Stimulated activated CD8-positive, alpha-beta memory T cell treated with anti-CD3 and anti-CD28 coated beads, Interleukin-15, amount 100 ng/mL, for 24 hours (primary cell): ENCODE data around the gene FLYWCH1.

ENCODE experiments used
- DNase-seq: peaks from one replicate; pipeline ENCODE4 v3.0.0-alpha.2; 2020; ENCODE audit warnings: low read depth

FLYWCH1 gene

DNA sequence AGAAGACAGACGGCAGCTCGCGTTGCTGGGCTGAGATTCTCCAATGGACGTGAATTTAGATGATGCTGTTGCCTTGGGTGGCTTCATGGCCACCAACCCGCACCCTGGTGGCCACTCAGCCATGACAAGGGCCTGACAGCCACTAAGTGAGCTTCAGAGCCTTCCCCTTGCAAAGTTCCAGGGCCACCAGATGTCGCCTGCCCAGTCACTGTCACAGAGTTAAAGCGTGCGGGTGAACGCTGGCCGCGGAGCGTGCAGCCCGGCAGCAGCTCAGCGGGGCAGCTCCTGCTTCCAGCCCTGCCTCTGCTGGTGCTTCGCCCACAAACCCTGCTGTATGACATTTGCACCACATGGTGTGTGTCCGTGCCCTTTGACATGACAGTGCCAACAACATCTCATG lies 39.0 kb downstream of the FLYWCH1 start:
- no peak for DNase-seq

DNA sequence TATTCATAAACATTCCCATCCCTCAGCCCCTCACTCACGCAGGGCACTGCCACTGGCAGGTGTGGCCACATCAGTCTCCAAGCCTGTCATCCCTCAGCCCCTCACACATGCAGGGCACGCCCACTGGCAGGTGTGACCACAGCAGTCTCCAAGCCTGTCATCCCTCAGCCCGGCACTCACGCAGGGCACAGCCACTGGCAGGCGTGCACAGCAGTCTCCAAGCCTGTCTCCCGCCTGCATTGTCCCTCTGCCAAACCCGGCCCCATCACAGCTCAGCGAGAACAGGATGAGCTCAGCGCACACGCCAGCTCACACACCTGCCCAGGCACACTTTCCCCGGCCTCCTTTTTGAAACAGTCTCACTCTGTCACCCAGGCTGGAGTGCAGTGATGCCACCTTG lies 40.9 kb downstream of the FLYWCH1 start:
- no peak for DNase-seq

DNA sequence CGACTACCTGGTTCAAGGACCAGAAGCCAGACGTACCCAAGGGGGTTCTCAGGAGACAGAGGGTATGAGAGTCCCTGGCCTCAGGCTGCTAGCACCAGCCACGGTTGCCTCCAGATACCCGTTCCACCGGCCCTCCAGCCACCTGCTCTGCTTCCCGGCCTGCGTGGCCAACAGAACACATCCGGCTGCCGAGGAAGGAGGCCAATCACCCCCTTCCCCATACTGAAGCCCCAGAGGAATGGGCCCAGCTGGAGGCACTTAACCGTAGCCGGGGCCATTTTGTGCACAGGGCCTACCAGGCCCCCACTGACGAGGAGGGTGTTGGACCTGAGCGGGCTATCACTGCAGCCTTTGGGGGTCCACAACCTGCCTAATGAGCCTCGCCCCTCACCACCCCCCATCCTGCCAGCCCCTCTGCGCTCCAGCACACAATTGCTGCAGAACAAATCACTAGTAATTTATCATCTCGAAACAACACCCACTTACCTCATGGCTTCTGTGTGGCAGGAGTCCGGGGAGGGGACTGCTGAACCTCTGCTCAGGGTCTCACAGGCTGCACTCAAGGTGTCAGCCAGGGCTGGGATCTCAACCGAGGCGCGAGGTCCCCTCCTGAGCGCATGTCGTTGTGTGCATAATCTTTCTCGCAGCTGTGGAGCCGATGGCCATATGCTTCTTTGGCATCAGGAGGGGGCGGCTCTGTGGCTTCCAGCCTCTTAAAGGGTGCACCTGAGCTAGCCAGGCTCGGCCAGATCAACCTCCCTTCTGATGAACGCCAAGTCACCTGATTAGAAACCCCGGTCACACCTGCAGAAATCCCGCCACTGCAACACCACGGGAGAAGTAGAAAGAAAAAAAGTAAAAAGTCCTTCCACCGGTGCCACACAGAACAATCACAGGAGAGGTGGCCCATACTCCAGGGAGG lies 42.2 kb downstream of the FLYWCH1 start:
- DNase-seq = no peak

DNA sequence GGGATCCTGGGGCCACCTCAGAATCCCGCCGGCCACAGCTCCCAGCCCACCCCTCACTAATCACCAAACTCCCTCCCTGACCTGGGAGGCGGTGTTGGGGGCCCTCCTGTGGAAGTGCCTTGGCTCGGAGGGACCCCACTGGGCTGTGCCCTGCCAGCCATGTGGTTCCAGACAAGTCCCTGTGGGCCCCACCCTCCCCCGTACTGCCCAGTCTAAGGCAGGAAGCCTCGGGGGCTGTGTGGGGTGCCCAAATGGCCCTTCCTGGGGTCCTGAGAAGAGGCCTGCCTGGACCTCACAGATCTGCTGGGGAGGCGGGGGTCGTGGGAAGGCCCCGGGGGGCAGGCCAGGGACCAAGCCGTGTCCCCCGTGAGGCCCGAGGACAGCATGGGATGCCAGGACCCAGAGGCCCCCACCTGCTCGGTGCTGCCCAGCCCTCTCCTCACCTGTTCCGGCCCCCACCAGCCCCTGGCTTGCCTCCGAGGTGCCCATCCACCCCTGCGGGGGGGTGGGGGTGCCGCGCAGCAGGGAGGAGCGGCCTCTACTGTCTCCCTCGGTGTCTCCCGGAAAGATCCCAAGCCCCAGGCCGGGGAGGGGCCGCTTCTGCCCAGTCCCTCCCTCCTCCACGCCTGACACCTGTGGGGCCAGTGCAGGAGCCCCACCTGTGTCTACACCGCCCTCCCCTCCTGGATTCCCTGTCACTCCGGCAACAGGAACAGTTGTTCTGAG lies 43.1 kb downstream of the FLYWCH1 start:
- DNase-seq = no peak

DNA sequence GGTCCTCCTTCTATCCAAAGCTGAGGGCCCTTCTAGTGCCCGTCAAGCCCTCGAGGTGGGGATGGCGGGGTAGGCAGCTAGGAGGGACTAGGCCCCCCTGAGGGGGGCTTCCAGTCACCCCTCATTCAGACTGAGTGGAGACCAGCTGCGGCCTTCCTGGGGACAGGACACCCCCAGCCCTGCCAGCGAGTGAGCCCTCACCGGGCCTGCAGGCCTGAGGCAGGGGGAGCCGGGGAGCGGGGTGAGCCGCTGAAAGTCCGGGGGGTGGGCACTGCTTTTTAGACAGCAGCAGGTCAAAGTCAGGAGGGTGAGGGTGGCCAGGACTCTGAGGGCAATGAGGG lies 43.7 kb downstream of the FLYWCH1 start:
- no peak for DNase-seq

DNA sequence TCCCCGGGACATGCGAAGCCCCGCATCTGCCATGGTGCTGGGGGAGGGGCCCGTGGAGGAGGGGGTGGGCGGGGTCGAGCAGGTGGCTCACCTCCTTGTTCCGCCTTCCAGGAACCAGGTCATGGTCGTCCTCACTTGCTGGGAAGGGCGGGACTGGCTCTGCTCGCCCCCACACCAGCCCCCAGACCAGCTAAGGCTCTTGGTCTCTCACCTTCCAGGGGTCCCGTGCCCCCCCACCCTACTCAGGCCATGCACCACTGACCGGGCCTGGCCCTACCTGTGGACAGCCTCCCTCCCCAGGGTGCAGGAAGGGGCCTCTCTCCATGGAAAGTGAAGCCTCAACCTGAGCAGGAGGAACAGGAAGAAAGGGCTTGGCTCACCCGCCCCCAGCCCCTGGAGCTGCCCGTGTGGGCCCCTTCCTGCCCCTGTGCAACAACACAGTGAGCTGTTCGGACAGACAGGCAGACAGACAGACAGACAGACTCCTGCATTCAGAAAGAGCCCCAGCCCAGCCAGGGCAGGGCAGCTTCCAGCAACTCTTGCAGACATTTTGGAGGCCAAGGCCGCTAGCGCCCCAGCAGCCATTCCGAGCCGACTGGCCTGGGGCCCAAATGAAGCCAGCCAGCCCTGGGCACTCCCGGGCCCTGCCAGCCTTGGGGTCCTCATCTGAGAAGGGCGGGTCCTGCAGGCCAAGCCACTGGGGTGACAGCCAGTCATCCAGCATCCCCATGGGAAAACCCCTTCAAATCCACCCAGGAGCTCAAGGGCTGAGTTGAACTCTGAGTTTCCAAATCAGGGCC lies 44.2 kb downstream of the FLYWCH1 start:
- no peak for DNase-seq

DNA sequence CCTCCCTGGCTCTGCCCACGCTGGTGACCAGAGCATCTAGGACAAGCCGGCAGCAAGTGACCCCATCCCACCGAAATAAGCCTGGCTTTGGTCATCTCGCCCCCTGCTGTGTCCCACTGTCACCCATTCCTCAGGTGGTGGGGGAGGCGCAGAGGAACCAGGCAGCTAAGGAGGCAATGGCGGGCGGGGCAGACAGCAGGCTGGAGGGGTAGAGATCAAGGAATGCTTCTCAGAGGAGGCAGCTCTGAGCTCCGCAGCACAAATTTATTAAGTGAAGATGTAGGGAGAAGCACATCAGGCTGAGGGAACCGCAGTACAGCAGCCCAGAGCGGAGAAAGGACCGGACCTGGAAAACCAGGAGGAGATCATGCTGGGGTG lies 44.8 kb downstream of the FLYWCH1 start:
- DNase-seq = no peak

DNA sequence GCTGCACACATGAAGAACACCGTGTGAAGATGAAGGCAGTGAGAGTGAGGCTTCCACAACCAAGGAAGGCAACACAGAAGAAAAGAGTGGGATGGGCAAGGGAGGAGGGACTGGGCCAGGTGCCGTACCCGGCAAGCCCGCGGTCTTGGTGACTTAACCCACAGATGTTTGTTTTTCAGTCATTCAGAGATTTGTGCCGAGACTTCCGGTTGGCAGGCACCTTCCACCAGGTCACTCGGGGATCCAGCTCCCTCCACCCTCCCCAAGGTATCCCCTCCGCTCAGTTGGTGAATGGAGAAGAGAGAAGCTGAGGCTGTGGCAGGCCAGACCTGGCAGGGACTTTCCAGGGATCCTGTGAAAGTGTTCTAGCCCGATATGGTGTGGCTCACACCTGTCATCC lies 47.5 kb downstream of the FLYWCH1 start:
- DNase-seq = no peak

DNA sequence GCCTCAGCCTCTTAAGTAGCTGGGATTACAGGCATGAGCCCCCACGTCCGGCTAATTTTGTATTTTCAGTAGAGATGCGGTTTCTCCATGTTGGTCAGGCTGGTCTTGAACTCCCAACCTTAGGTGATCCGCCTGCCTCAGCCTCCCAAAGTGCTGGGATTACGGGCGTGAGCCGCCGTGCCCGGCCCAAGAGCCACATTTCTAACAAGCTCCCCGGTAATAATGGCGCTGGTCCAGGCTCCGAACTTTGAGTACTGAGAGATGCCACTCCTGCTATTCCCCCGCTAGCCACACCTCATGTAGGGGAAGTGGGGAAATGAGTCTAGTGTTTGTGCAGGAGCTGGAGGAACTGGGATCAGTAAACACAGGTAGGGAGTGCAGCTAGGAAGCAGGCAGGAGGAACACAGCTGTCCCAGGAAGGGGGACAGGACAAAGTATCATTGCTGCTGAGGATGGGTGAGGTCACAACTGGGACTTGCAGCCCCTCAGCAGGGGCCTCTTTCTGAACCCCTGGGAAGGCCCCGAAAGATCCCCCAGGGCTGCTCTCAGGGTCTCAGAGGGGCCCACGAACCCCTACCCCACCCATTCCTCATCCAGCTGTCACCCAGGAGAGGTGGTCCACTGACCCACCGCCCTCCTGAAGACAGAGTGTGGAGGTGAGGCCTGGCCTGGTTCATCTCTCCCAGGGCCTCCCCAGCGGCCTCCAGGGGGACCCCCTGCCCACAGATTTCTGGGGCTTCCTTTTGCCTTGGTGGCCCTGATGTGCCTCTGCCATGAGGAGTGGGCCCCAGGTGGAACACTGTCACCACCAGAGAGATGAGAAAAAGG lies 48.7 kb downstream of the FLYWCH1 start:
- no peak for DNase-seq

DNA sequence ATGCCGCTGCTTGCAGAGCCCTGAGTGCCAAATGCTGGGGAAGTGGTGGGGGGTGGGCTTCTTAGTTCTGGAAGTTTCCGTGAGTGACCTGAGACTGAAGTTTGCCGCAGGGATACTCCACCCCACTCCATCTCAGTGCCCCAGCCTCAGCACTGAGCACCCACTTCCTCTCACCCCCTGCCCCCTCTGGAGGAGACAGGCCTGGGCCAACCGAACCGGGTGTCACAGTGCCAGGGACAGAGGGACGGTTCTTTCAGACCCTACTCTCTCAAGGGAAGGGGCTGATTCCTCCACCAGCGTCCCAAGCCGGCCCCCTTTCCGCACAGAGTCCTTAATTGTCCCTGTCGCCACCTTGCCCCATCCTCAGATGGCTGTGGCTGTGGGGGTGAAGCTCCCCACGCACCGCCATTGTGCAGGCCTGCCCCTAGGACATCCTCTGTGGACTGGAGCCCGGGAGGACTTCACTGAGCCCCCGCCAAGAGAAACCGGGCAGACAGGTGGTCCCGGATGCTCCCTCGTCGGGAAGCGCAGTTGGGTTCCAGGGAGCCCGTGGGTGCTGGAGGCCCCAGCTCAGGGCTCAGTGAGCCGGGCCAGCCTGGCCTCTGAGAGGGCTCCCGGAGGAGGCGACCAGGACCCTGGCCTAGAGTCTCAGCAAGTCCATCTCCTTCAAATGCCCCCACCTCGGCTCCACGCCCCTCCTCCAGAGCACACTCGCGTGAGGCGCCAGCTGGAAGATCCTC lies 50.8 kb downstream of the FLYWCH1 start:
- no peak for DNase-seq

DNA sequence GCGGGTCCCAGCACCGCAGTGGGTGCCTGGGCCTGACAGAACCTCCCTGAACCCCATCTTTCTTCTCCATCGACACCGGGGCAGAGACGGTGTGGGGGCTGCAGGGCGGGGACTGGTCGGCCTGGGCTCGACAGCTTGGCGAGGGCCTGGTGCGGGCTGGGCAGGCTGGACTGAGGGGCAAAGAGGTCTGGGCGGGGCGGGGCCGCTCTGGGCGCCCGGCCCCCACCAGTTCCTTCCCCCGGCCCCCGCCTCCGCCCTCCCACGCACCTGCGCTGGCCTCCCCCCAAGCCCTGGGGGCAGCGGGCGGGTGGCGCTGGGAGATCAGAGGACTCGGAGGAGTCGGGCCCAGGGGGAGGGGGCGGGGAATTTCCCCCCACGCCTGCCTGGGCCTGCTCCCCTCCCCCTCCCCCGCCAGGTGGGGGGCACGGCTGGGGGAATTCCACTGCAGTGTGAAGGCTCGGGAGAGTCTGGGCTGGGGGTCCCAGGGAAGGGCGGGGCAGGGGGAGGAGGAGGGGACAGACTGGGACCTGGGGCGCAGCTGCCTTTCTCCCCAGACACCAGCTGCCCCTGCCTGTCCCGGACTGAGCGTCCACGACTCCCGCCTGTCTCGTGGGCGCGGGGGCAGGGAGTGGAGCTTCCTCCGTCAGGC lies 51.5 kb downstream of the FLYWCH1 start:
- DNase-seq = no peak

DNA sequence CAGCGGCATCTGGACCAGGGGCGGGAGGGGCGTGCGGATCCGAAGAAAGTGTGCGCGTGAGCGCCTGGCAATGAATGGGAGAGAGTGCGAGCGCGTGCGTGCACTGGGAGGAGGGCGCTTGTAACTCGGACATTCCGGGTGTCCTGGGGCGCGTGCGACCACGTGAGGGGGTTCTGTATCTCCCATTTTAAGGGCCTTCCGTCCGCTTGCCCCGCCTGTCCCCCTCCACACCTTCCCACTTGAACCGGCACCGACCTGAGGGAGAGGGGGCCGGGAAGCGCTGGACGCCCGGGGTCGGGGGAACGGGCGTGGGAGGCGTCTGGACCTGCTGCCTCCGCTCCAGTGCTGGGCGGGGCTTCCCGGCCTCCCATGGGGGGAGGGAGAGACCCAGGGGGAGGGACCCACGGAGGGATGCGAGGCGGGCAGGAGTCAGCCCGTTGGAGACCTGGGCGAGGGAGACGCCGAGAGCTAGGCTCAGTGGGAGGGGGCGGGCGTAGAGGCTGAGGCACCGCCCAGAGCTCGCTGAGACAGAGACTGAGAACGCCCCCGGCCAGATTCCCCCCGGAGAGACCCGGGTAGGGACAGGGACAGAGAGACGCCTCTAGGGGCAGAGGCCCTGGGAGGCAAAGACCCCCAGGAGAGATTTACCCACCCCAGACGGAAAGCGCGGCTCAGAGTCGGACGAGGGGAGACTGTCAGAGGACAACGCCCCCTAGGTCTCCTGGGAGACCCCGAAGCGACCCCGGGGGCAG lies 52.2 kb downstream of the FLYWCH1 start, which contains the start of gene KREMEN2:
Gene KREMEN2, plus strand, starts transcription at position 553 of the 752 bp plus-strand sequence. CDS start 246 bp downstream, outside the sequence.
- DNase-seq = no peak

DNA sequence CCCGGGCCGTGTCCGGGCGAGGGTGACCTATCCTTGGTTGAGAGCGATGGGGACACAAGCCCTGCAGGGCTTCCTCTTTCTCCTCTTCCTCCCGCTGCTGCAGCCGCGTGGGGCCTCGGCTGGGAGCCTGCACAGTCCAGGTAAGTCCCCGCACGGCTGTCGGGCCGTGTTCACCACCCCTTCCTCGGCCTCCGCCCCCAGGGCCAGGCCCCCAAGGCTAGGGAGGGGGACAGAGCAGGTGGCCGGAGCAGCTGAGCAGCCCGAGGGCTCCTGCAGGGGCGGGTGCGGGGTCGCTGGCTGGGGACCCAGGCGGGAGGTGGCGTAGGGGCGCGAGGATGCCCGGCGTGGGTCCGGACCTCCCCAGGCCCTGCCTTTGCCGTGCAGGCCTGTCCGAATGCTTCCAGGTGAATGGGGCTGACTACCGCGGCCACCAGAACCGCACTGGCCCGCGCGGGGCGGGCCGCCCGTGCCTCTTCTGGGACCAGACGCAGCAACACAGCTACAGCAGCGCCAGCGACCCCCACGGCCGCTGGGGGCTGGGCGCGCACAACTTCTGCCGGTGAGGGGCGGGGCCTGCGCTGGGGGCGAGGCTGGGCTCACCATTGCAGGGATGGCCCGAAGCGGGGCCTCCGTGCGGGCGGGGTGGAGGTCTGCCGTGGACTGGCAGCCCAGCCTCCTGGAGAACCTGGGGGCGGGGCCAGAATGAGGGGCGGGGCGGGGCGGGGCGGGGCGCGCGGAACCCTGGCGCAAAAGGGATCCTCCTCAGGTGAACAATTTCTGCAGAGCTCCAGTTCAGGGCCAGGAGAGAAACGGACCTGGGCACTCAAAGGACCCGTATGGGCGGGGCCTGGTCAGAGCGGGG lies 53.0 kb downstream of the FLYWCH1 start:
- no peak for DNase-seq

DNA sequence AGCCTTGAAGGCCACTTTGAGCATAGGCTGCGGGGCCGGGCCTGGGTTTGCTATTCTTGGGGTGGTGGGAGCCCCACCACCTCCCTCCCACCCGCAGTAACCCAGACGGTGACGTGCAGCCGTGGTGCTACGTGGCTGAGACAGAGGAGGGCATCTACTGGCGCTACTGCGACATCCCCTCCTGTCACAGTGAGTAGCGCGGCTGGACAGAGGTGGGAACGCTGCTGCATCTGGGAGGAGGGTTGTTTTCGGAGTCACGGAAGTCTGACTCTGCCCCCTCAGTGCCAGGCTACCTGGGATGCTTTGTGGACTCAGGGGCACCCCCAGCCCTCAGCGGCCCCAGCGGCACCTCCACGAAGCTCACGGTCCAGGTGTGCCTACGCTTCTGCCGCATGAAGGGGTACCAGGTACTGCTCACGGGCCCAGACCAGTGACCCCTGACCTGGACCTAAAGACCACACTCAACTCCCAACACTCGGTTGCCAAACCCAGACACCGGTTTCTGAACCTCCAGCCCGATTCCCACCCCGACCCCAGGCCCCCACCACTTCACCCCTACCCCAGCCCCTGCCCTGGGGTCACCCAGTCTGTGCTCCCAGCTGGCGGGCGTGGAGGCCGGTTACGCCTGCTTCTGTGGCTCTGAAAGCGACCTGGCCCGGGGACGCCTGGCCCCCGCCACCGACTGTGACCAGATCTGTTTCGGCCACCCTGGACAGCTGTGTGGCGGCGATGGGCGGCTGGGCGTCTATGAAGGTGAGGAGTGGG lies 54.5 kb downstream of the FLYWCH1 start:
- no peak for DNase-seq

DNA sequence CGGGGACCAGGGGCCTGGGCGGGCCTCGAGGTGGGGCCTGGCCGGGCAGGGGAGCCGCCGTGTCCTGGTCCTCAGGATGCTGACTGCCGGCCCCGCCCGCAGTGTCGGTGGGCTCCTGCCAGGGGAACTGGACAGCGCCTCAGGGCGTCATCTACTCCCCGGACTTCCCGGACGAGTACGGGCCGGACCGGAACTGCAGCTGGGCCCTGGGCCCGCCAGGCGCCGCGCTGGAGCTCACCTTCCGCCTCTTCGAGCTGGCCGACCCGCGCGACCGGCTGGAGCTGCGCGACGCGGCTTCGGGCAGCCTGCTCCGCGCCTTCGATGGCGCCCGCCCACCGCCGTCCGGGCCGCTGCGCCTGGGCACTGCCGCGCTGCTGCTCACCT lies 55.1 kb downstream of the FLYWCH1 start:
- DNase-seq = no peak

DNA sequence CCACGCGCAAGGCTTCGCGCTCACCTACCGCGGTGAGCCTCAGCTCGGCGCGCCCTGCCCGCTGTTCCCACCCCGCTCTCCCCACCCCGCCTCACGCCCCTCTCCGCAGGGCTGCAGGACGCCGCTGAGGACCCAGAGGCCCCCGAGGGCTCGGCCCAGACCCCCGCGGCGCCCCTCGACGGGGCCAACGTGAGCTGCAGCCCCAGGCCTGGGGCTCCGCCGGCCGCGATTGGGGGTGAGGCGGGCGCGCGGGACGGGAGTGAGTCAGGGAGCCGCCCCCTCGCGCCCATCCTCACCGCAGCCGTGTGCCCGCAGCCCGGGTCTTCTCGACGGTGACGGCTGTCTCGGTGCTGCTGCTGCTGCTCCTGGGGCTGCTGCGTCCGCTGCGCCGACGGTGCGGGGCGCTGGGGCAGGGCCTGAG lies 55.5 kb downstream of the FLYWCH1 start:
- no peak for DNase-seq

DNA sequence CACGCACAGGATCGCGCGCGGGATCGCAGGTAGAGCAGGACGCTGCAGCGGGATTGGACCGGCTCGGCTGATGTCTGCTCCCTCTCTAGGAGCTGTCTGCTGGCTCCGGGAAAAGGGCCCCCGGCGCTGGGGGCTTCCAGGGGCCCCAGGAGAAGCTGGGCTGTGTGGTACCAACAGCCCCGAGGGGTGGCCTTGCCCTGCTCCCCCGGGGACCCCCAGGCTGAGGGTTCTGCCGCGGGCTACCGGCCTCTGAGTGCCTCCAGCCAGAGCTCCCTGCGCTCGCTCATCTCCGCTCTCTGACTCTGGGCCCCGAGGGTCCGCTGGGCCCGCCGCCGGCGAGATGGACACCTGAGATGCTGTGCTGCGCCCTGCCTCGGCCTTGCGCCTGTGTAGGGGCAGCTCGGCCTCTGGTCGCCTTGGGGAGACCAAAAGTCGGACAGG lies 56.0 kb downstream of the FLYWCH1 start:
- no peak for DNase-seq

DNA sequence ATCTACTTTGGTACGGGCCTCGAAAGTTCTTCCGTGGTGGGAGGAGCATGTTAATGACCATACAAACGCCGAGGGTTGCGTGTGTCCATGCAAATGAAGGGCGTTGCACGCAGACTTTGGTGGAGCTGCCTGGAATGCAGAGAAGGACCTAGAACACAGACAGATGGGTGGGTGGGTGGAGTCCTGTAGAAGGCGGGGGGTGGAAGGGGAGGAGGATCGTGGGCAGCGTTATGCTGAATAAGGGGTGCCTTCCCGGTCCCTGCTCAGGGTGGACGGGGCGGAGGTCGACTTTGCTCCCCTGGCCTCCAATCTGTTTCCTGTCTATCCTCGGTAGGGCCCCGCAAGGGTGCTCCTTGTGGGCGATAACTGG lies 56.6 kb downstream of the FLYWCH1 start:
- DNase-seq = no peak
